Astrocyte (in vitro differentiated cells and primary cell): ENCODE results near the gene ALOXE3.

Experiments used
- EZH2 ChIP-seq: IDR thresholded peaks from 2 replicates; pipeline ENCODE4 v1.6.1; 2012; ENCODE audit warnings: mild to moderate bottlenecking, low read length, inconsistent platforms; ENCODE audit not compliant: insufficient read depth
- TF ChIP-seq, protein P1 (sequence below): IDR thresholded peaks from 2 replicates; pipeline ENCODE4 v1.5.1; 2011; ENCODE audit warnings: low read depth, mild to moderate bottlenecking, inconsistent platforms, low read length, moderate library complexity; ENCODE audit not compliant: insufficient read depth

- TF ChIP-seq, protein P1, sequence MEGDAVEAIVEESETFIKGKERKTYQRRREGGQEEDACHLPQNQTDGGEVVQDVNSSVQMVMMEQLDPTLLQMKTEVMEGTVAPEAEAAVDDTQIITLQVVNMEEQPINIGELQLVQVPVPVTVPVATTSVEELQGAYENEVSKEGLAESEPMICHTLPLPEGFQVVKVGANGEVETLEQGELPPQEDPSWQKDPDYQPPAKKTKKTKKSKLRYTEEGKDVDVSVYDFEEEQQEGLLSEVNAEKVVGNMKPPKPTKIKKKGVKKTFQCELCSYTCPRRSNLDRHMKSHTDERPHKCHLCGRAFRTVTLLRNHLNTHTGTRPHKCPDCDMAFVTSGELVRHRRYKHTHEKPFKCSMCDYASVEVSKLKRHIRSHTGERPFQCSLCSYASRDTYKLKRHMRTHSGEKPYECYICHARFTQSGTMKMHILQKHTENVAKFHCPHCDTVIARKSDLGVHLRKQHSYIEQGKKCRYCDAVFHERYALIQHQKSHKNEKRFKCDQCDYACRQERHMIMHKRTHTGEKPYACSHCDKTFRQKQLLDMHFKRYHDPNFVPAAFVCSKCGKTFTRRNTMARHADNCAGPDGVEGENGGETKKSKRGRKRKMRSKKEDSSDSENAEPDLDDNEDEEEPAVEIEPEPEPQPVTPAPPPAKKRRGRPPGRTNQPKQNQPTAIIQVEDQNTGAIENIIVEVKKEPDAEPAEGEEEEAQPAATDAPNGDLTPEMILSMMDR = no peak
- TF ChIP-seq EZH2 = no peak
These were observed 34.7 kb upstream of the ALOXE3 start for GRCh38 chr17:8153031-8153451.
